Coronary artery (tissue), 2 donors: Measurements from ENCODE around the gene DIPK1B.

Experiments used
- DNase-seq: peaks from one replicate; pipeline ENCODE4 v3.0.0-alpha.2; 2017; ENCODE audit warnings: low spot score
- H3K27ac ChIP-seq, 2 donors: fragments of 200-600 bp; sonication (generic); one replicate each; pipeline ENCODE4 v1.5.1; 2016 to 2019
- H3K4me3 ChIP-seq: fragments of 200-600 bp; sonication (generic); 2 replicates; pipeline ENCODE4 v1.5.1; 2016; ENCODE audit warnings: mild to moderate bottlenecking, moderate library complexity
- CTCF ChIP-seq: fragments of 200-600 bp; sonication (generic); IDR thresholded peaks from one replicate; pipeline ENCODE4 v1.5.1; 2019; ENCODE audit warnings: antibody characterized with exemption

DIPK1B gene

GRCh38 chr9:136688274-136689107 lies 23.9 kb upstream of the DIPK1B start:
- H3K4me3 ChIP-seq = no peak overlapping the region
- H3K27ac ChIP-seq = peak overlapping the region in 1 of 2 donors; percentile 11
- no peak for DNase-seq
- TF ChIP-seq CTCF = no peak

- DNase-seq = no peak
- H3K4me3 ChIP-seq = no peak overlapping the region
- peak overlapping the region in 1 of 2 donors; percentile 11 for H3K27ac ChIP-seq
- TF ChIP-seq CTCF = no peak
Measured at GRCh38 chr9:136689108-136689460, 23.3 kb upstream of the DIPK1B start.

DNA sequence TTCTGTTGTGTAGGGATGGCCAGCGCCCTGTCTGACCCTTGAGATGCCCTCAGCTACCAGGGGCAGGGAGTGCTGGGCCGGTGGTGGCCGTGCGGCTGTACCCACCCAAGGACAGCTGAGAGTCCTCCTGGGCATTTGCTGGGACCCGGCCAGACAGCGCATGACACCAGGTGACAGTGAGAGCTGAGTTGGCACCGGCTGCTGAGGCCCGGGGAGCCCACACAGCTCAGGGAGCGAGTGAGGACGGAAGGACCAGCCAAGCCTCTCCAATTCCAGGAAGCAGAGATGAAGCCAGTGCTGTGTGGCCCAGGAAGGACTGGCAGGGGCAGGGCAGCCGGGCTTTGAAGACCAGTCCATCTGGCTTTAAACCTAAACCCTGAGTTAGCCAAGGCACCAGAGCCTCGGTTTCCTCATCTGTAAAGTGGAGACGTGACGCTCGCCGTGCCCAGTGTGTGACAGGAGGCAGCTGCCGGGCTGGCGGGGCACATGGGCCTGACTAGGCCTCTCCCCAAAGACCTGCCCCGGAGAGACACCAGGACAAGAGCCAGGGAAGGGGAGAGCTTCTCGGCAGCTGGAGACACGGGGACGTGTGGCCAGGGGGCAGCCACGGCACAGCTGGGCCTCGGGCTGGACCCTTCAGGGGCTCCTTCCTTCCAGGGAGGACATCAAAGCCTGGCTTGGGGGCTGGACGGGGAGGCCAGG lies 22.1 kb upstream of the DIPK1B start:
- Histone ChIP-seq H3K27ac (no peak overlapping the region), H3K4me3 (no peak overlapping the region)
- no peak for DNase-seq
- TF ChIP-seq CTCF = no peak

DNA sequence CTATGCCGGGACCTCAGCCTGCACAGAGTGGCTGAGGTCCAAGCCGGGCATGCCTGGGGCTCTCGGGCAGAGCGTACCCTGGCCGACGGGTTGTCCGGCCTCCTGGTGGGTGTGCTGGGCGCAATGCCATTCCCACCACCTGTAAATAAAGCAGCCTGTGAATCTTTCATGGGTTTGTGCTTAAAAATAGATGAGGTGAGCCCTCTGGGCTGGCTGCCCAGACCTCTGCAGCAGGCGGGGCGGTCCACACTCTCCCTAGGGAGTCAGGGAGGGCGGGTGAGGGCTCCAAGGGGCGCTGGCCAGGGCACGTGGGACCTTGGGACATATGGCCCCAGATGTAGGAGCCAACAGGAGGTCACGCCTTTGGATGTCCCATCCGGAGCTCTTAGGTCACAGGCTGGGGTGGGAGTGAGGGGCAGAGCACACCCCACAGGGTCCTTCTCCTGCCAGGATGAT lies 21.5 kb upstream of the DIPK1B start:
- no peak overlapping the region for H3K27ac ChIP-seq
- DNase-seq = no peak
- no peak for TF ChIP-seq CTCF
- no peak overlapping the region for H3K4me3 ChIP-seq

GRCh38 chr9:136691316-136692184 lies 20.8 kb upstream of the DIPK1B start:
- no peak overlapping the region for H3K27ac ChIP-seq
- DNase-seq = no peak
- TF ChIP-seq CTCF = no peak
- H3K4me3 ChIP-seq = no peak overlapping the region

DNA sequence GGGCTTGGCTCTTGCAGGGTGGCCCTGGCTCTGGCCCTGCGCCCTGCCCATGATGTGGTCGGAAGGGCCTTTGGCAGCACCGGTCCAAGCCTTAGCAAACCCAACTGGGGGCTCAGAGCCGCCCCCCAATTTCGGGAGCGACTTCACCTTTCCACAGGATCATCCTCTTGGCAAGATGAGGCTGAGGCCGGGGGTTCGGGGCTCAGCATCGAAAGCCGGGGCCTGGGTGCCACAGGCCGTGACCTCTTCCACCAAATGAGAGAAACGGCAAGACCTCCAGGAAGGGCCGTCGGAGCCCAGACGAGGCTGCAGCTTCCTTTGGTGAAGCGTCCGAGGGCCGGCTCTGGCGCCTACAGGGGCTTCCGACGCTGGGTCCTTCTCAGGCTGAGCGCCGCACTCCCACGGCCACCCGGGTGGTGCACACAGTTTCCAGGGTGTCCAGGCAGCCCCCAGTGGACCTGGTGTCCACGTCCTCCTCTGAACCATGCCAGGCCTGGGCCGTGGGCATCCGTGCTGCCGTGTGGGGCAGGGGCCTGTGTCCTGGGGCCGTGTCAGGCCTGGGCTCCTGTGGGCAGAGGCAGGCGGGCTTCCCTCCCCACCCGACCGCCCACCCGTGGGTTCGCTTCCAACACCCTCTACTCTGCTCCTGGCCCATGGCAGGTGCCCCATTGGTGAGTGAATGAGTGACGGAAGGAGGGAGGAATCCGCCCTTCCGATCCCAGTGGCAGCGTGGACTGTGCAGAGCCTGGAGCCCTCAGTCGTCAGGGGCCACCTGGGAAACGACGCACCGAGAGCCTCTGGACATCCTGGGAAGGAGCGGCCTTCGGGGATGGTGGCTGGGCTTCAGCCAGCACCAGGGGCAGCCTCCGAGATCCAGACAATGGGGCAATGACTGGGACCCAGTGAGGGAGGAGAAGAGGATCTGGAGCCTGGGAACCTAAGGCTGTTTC lies 19.9 kb upstream of the DIPK1B start:
- no peak for DNase-seq
- Histone ChIP-seq H3K4me3 (no peak overlapping the region), H3K27ac (no peak overlapping the region)
- TF ChIP-seq CTCF = no peak
